CD14-positive monocyte (primary cell): ENCODE measurements around the gene CCDC88B. TPM values are rescaled to one million over a fixed set of nuclear protein-coding genes. Genes with fewer than 3 reads are reported as not detected.
A peak's percentile ranks its signal among the peaks of the same experiment; 100 is the strongest.

Experiments used
- DNase-seq, 3 donors: peaks; one replicate each; pipeline ENCODE4 v3.0.0-alpha.2; 2011 to 2022
- H2AFZ ChIP-seq: 2 replicates; pipeline ENCODE4 v1.6.0; 2012; ENCODE audit warnings: mild to moderate bottlenecking, low read depth, low read length, inconsistent platforms; ENCODE audit not compliant: insufficient read depth, poor library complexity, severe bottlenecking
- H3K27ac ChIP-seq, 2 donors: 1 replicate in 1 of 2; 2 replicates in 1 of 2; pipeline ENCODE4 v1.5.1; 2012 to 2013; ENCODE audit warnings: low read length in 2 of 2, control low read depth in 1 of 2, inconsistent platforms in 1 of 2, low read depth in 1 of 2, mild to moderate bottlenecking in 1 of 2
- H3K27me3 ChIP-seq, 2 donors: one replicate each; pipeline versions ENCODE4 v1.6.0 to v1.6.1; 2011 to 2013; ENCODE audit warnings: low read length in 2 of 2; ENCODE audit not compliant: control insufficient read depth in 2 of 2, insufficient read depth in 2 of 2
- H3K36me3 ChIP-seq, 2 donors: replicated peaks in 1 of 2; 1 replicate in 1 of 2; 2 replicates in 1 of 2; pipeline versions ENCODE4 v1.5.1 to v1.6.1; 2012 to 2013; ENCODE audit warnings: low read length in 2 of 2, control low read depth in 1 of 2, inconsistent platforms in 1 of 2, mild to moderate bottlenecking in 1 of 2; ENCODE audit not compliant: insufficient read depth in 2 of 2, control insufficient read depth in 1 of 2
- H3K4me1 ChIP-seq, 2 donors: 1 replicate in 1 of 2; 2 replicates in 1 of 2; pipeline versions ENCODE4 v1.5.1 to v1.6.1; 2012 to 2013; ENCODE audit warnings: low read length in 2 of 2, control low read depth in 1 of 2, inconsistent platforms in 1 of 2, mild to moderate bottlenecking in 1 of 2, moderate library complexity in 1 of 2; ENCODE audit not compliant: insufficient read depth in 2 of 2, control insufficient read depth in 1 of 2
- H3K4me2 ChIP-seq: replicated peaks from 2 replicates; pipeline ENCODE3; 2012; ENCODE audit warnings: low read length, moderate library complexity, mild to moderate bottlenecking; ENCODE audit not compliant: poor library complexity, severe bottlenecking; ENCODE audit errors: extremely low read depth
- H3K4me3 ChIP-seq, 3 experiments: fragments of 200-600 bp in 1 of 3; sonication (generic) in 1 of 3; replicated peaks in 1 of 3; 1 replicate in 2 of 3; 2 replicates in 1 of 3; pipeline ENCODE4 v1.5.1; 2011 to 2013; ENCODE audit warnings: low read length in 3 of 3, mild to moderate bottlenecking in 3 of 3, control low read depth in 2 of 3, low read depth in 2 of 3, inconsistent platforms in 1 of 3, moderate library complexity in 1 of 3
- H3K79me2 ChIP-seq: 2 replicates; pipeline ENCODE4 v1.6.0; 2012; ENCODE audit warnings: mild to moderate bottlenecking, control low read depth, inconsistent platforms, low read length, moderate library complexity; ENCODE audit not compliant: insufficient read depth
- H3K9ac ChIP-seq: 2 replicates; pipeline ENCODE4 v1.6.0; 2017; ENCODE audit warnings: low read length, mild to moderate bottlenecking; ENCODE audit not compliant: insufficient read depth, poor library complexity, severe bottlenecking
- H3K9me3 ChIP-seq, 2 donors: replicated peaks in 1 of 2; 1 replicate in 1 of 2; 2 replicates in 1 of 2; pipeline versions ENCODE4 v1.5.1 to v1.6.1; 2012 to 2013; ENCODE audit warnings: low read length in 2 of 2, control low read depth in 1 of 2; ENCODE audit not compliant: control insufficient read depth in 1 of 2, insufficient read depth in 1 of 2
- H4K20me1 ChIP-seq: 2 replicates; pipeline ENCODE4 v1.6.0; 2012; ENCODE audit warnings: mild to moderate bottlenecking, low read length, control low read depth, moderate library complexity; ENCODE audit not compliant: insufficient read depth
- H3K27ac Mint-ChIP-seq, 7 donors: one replicate each; pipeline ENCODE4 v1.8.0; 2020; ENCODE audit warnings: mild to moderate bottlenecking in 7 of 7, mixed read lengths in 7 of 7, moderate library complexity in 6 of 7, inconsistent platforms in 2 of 7
- H3K27me3 Mint-ChIP-seq, 3 donors: one replicate each; pipeline ENCODE4 v1.8.0; 2021 to 2022; ENCODE audit warnings: low read depth in 3 of 3, mild to moderate bottlenecking in 3 of 3, mixed read lengths in 3 of 3, moderate library complexity in 3 of 3, inconsistent platforms in 1 of 3
- H3K36me3 Mint-ChIP-seq, 2 donors: one replicate each; pipeline ENCODE4 v1.8.0; 2020; ENCODE audit warnings: mixed read lengths in 2 of 2, inconsistent platforms in 1 of 2, mild to moderate bottlenecking in 1 of 2
- H3K4me1 Mint-ChIP-seq: one replicate; pipeline ENCODE4 v1.8.0; 2020; ENCODE audit warnings: mild to moderate bottlenecking, mixed read lengths
- H3K4me3 Mint-ChIP-seq, 2 donors: one replicate each; pipeline ENCODE4 v1.8.0; 2020; ENCODE audit warnings: mild to moderate bottlenecking in 2 of 2, mixed read lengths in 2 of 2, moderate library complexity in 1 of 2
- H3K9me3 Mint-ChIP-seq, 7 donors: one replicate each; pipeline ENCODE4 v1.8.0; 2020 to 2022; ENCODE audit warnings: mixed read lengths in 7 of 7, mild to moderate bottlenecking in 6 of 7, moderate library complexity in 6 of 7, inconsistent platforms in 2 of 7
- CTCF ChIP-seq: fragments of 200-600 bp; IDR thresholded peaks from one replicate; pipeline ENCODE4 v1.8.0; 2022; ENCODE audit warnings: antibody characterized with exemption, mild to moderate bottlenecking
- WGBS: methylation state at CpG from one replicate; pipeline ENCODE4 v1.1.5; 2013; ENCODE audit warnings: missing lambda C conversion rate; ENCODE audit not compliant: insufficient coverage; 5-methylcytosine and 5-hydroxymethylcytosine counted together
- intact Hi-C, 2 donors: fragments of 100-400 bp; cut with micrococcal nuclease; formaldehyde crosslinking; loops; one replicate each; pipeline versions ENCODE4 v1.15.0 to v1.15.1; 2023
- polyA plus RNA-seq, 3 donors: library from polyadenylated mRNA; depleted of rRNA in 1 of 3; unstranded in 2 of 3; stranded (reverse) in 1 of 3; fragments of 300-500 nt in 2 of 3; fragments of >200 nt in 1 of 3; fragmentation: Illumina TruSeq in 2 of 3; gene quantifications; 1 replicate in 2 of 3; 2 replicates in 1 of 3; pipeline ENCODE4 v1.2.3, GENCODE V29; 2012 to 2021

Gene CCDC88B
- polyA plus RNA-seq, 3 donors, result 8.2 to 215 (median 18.9) TPM

DNA sequence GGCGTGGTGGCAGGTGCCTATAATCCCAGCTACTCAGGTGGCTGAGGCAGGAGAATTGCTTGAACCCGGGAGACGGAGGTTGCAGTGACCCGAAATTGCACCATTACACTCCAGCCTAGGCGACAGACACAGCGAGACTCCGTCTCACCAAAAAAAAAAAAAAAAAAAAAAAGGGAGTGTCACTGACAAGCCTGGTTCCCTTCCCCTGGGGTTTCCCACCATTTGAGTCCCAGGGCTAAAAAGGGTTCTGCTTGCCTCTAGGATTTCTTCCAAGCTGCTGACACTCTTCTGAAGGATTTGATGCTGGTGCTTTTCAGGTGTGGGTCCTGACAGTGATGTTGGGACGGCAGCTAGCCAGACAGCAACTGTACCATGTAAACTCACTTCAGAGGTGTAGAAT lies 1.3 kb upstream of the CCDC88B start:
- Histone ChIP-seq H3K4me1 (peaks cover 47 to 62% of the 10 kb centered on the region in 2 donors), H3K4me2 (no peak overlapping the region), H3K27ac (peak overlapping the region in 1 of 2 donors; percentile 90), H3K27me3 (no peaks in the 10 kb centered on the region), H4K20me1 (peaks cover 32% of the 10 kb centered on the region), H3K9ac (no peak overlapping the region), H3K79me2 (peaks cover 35% of the 10 kb centered on the region), H3K4me3 (peak overlapping the region in 1 of 3 experiments; percentile 93), H3K36me3 (peaks cover 8 to 9% of the 10 kb centered on the region in 2 donors), H3K9me3 (no peaks in the 10 kb centered on the region), H2AFZ (no peak overlapping the region)
- Mint-ChIP-seq H3K4me1 (peaks cover 50% of the 10 kb centered on the region), H3K9me3 (no peaks in the 10 kb centered on the region), H3K27me3 (no peaks in the 10 kb centered on the region), H3K4me3 (no peak overlapping the region), H3K36me3 (peaks cover 20 to 26% of the 10 kb centered on the region in 2 donors), H3K27ac (peak overlapping the region; percentile 41 to 98 (median 92))
- DNase-seq, result peak in 1 of 3 donors; percentile 36
- TF ChIP-seq CTCF, result no peak
- WGBS, result 100% methylated on average over 1 of the region's 8 CpGs
- intact Hi-C loops, result no loop called here

DNA sequence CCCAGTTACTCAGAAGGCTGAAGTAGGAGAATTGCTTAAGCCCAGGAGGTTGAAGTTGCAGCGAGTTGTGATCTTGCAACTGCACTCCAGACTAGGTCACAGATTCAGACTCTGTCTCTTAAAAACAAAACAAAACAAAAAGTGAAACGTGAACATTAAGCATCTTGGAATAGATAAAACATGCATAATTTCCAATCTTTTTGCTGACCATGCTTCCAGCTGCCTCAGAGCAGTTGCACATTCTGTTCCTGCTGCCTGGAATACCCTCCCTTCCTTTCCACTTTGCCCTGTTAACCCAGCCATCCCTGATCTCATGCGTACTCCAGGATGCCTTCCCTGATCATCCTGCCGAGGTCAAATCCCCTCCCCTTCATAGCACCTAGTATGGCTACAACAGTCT lies 718 bp upstream of the CCDC88B start:
- Mint-ChIP-seq H3K4me1 (peaks cover 50% of the 10 kb centered on the region), H3K36me3 (peaks cover 20 to 30% of the 10 kb centered on the region in 2 donors), H3K4me3 (peak overlapping the region; percentile 85 to 90), H3K27ac (peak overlapping the region; percentile 81 to 98 (median 94)), H3K27me3 (no peaks in the 10 kb centered on the region), H3K9me3 (no peaks in the 10 kb centered on the region)
- intact Hi-C loops, result no loop called here
- no peak for TF ChIP-seq CTCF
- peaks cover 38% of the 10 kb centered on the region for H4K20me1 ChIP-seq
- WGBS, result 71% methylated on average over 1 of the region's 4 CpGs
- H3K27ac ChIP-seq, result peak overlapping the region; percentile 79 to 90
- H3K4me2 ChIP-seq, result peak overlapping the region; percentile 87
- peaks cover 47 to 60% of the 10 kb centered on the region in 2 donors for H3K4me1 ChIP-seq
- peaks cover 40% of the 10 kb centered on the region for H3K79me2 ChIP-seq
- DNase-seq, result no peak
- H3K27me3 ChIP-seq, result no peaks in the 10 kb centered on the region
- no peaks in the 10 kb centered on the region for H3K9me3 ChIP-seq
- peak overlapping the region; percentile 68 for H2AFZ ChIP-seq
- peaks cover 13 to 14% of the 10 kb centered on the region in 2 donors for H3K36me3 ChIP-seq
- H3K9ac ChIP-seq, result peak overlapping the region; percentile 82
- peak overlapping the region in 1 of 3 experiments; percentile 93 for H3K4me3 ChIP-seq
